Left cardiac atrium (tissue), 4 donors: ENCODE measurements around the gene GLG1. TPM values are rescaled to one million over a fixed set of nuclear protein-coding genes. Genes with fewer than 3 reads are reported as not detected.
A peak's percentile ranks its signal among the peaks of the same experiment; 100 is the strongest.
"Not testable (repeated sequence)": the region's sequence is repeated elsewhere in the genome, so short reads cannot be mapped to it uniquely, and the experiment has no call there.

Experiments used
- ATAC-seq, 2 donors: fragments of 200-7000 bp; cut with Tn5 transposase; one replicate each; pipeline ENCODE4 v1.9.1; 2020; ENCODE audit warnings: mild to moderate bottlenecking in 2 of 2, moderate library complexity in 2 of 2
- DNase-seq: peaks from one replicate; pipeline ENCODE4 v3.0.0-alpha.2; 2020
- intact Hi-C, 2 donors: fragments of 100-400 bp; cut with DNase I; formaldehyde crosslinking; loops; one replicate each; pipeline versions ENCODE4 v1.14.1 to v1.15.1; 2022 to 2023
- total RNA-seq, 2 donors: library from RNA; stranded (reverse); fragmentation: NEBNext Ultra II Directional; extraction: Animal tissue kit (Norgen Biotek cat#: 25700); gene quantifications; one replicate each; pipeline ENCODE4 v1.2.1, GENCODE V29; 2021
- donor health status: DM: no; HTN: yes; CAD: no.
- donor health status: DM: no; HTN: yes; CAD: no; lungs with severe emphysema.
- donor health status: DM: yes; HTN: yes; CAD: no.
- donor health status: Dilated cardiomyopathy.

GLG1 gene
- total RNA-seq, 2 donors from 2014 or later: 78.7 to 86.6 TPM

- DNase-seq (no peak), ATAC-seq (peak in 1 of 2 donors; percentile 27)
Measured at GRCh38 chr16:74465281-74465680, 141.6 kb downstream of the GLG1 start.

GRCh38 chr16:74463888-74464287 is 143.0 kb downstream of the GLG1 start:
- intact Hi-C loops: no loop called here
- ATAC-seq (no peak), DNase-seq (no peak)

More at GRCh38 chr16:74465281-74465680, 141.6 kb downstream of the GLG1 start:
- intact Hi-C loops: no loop called here

- ATAC-seq: no peak
- intact Hi-C loops: no loop called here
- no peak for DNase-seq
Measured at GRCh38 chr16:74462361-74462760, 144.6 kb downstream of the GLG1 start.

GRCh38 chr16:74461826-74462225 is 145.1 kb downstream of the GLG1 start:
- intact Hi-C loops: no loop called here
- no peak for DNase-seq
- no peak for ATAC-seq

GRCh38 chr16:74460542-74460941 is 146.4 kb downstream of the GLG1 start:
- ATAC-seq (no peak), DNase-seq (no peak)
- intact Hi-C loops: no loop called here

- intact Hi-C loops: no loop called here
- DNase-seq (no peak), ATAC-seq (no peak)
Measured at GRCh38 chr16:74456290-74456625, 150.7 kb downstream of the GLG1 start.

GRCh38 chr16:74455619-74456289 is 151.2 kb downstream of the GLG1 start:
- ATAC-seq: no peak

GRCh38 chr16:74455213-74455612 is 151.7 kb downstream of the GLG1 start:
- DNase-seq (no peak), ATAC-seq (no peak)
- intact Hi-C loops: no loop called here

More at GRCh38 chr16:74455619-74456289, 151.2 kb downstream of the GLG1 start:
- DNase-seq: no peak
- intact Hi-C loops: no loop called here

GRCh38 chr16:74451951-74452758 is 154.8 kb downstream of the GLG1 start:
- ATAC-seq: no peak
- intact Hi-C loops: no loop called here
- no peak for DNase-seq

- no peak for ATAC-seq
- intact Hi-C loops: no loop called here
- no peak for DNase-seq
Measured at GRCh38 chr16:74450967-74451760, 155.8 kb downstream of the GLG1 start.

- DNase-seq: no peak
- intact Hi-C loops: no loop called here
- ATAC-seq: no peak
Measured at GRCh38 chr16:74450236-74450635, 156.7 kb downstream of the GLG1 start.

GRCh38 chr16:74449470-74449869 is 157.4 kb downstream of the GLG1 start:
- no peak for DNase-seq
- ATAC-seq: peak in 1 of 2 donors; percentile 52
- intact Hi-C loops: no loop called here

GRCh38 chr16:74448990-74449389 is 157.9 kb downstream of the GLG1 start:
- peak; percentile 87 to 95 for ATAC-seq
- DNase-seq: peak; percentile 88
- intact Hi-C loops: no loop called here

GRCh38 chr16:74447578-74447977 is 159.3 kb downstream of the GLG1 start:
- ATAC-seq: no peak
- no peak for DNase-seq
- intact Hi-C loops: no loop called here

GRCh38 chr16:74446866-74447265 is 160.0 kb downstream of the GLG1 start:
- intact Hi-C loops: no loop called here
- DNase-seq: no peak
- ATAC-seq: no peak

- ATAC-seq, intact Hi-C loops, DNase-seq: not testable (repeated sequence)
Measured at GRCh38 chr16:74443624-74444346, 163.1 kb downstream of the GLG1 start.

GRCh38 chr16:74439685-74440084 is 167.2 kb downstream of the GLG1 start:
- ATAC-seq (no peak), DNase-seq (no peak)
- intact Hi-C loops: no loop called here

- ATAC-seq: no peak
- DNase-seq: no peak
- intact Hi-C loops: no loop called here
Measured at GRCh38 chr16:74438492-74438979, 168.4 kb downstream of the GLG1 start.

GRCh38 chr16:74431516-74431915 is 175.4 kb downstream of the GLG1 start:
- intact Hi-C loops: no loop called here
- DNase-seq: no peak
- ATAC-seq: no peak
